ENCODE data around the gene PHF11. TPM values are rescaled to one million over a fixed set of nuclear protein-coding genes. Genes with fewer than 3 reads are reported as not detected.
"Not testable (repeated sequence)": the region's sequence is repeated elsewhere in the genome, so short reads cannot be mapped to it uniquely, and the experiment has no call there.

Gene PHF11
- total RNA-seq, 2 donors from 2014 or later: 98.9 to 145 TPM

DNA sequence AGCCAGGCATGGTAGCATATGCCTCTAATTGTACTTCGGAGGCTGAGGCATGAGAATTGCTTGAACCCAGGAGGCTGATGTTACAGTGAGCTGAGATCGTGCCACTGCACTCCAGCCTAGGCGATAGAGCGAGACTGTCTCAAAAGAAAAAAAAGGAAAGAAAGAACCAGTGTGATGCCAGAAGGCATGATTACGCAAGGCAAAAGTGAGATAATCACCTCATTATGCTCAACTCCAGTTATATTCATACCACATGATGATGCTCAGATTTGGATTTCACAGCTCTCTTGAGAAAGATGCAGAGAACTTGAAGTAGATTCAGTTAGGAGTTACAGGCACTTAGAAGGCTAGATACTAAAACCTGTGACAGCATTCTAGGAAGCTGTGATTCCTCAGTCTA lies 67.8 kb downstream of the PHF11 start:
- no peaks in the 10 kb centered on the region for H3K27me3 Mint-ChIP-seq (ENCODE audit: low read depth)
- peaks cover 21% of the 10 kb centered on the region for H3K4me1 Mint-ChIP-seq (ENCODE audit: low read depth)
- H3K36me3 Mint-ChIP-seq (ENCODE audit: insufficient read depth in 2 of 2): peaks cover 5 to 17% of the 10 kb centered on the region in 2 donors
- no peaks in the 10 kb centered on the region for H3K9me3 Mint-ChIP-seq
- H3K4me3 Mint-ChIP-seq: no peak overlapping the region
- no peak overlapping the region for H3K27ac Mint-ChIP-seq
- ATAC-seq (replicated peaks in 1 of 2): no peak
- DNase-seq: no peak

DNA sequence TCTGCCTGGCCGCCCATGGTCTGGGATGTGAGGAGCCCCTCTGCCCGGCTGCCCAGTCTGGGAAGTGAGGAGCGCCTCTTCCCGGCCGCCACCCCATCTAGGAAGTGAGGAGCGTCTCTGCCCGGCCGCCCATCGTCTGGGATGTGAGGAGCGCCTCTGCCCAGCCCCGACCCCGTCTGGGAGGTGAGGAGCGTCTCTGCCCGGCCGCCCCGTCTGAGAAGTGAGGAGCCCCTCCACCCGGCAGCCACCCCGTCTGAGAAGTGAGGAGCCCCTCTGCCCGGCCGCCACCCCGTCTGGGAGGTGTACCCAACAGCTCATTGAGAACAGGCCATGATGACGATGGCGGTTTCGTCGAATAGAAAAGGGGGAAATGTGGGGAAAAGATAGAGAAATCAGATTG lies 69.7 kb downstream of the PHF11 start:
- not testable (repeated sequence) for ATAC-seq (replicated peaks in 1 of 2); H3K36me3 Mint-ChIP-seq (ENCODE audit: insufficient read depth in 2 of 2)

GRCh38 chr13:49566461-49566860 lies 70.7 kb downstream of the PHF11 start:
- Mint-ChIP-seq H3K27ac (no peak overlapping the region), H3K4me1 (ENCODE audit: low read depth) (peaks cover 28% of the 10 kb centered on the region), H3K4me3 (no peak overlapping the region), H3K36me3 (ENCODE audit: insufficient read depth in 2 of 2) (peaks cover 0 to 2% of the 10 kb centered on the region in 2 donors), H3K9me3 (no peaks in the 10 kb centered on the region), H3K27me3 (ENCODE audit: low read depth) (no peaks in the 10 kb centered on the region)
- ATAC-seq (replicated peaks in 1 of 2): no peak
- DNase-seq: no peak

More for the DNA sequence above, 69.7 kb downstream of the PHF11 start:
- H3K4me1 Mint-ChIP-seq (ENCODE audit: low read depth): peaks cover 27% of the 10 kb centered on the region
- not testable (repeated sequence) for H3K9me3 Mint-ChIP-seq; DNase-seq; H3K27ac Mint-ChIP-seq; H3K27me3 Mint-ChIP-seq (ENCODE audit: low read depth); H3K4me3 Mint-ChIP-seq

GRCh38 chr13:49567491-49567890 lies 71.7 kb downstream of the PHF11 start:
- peaks cover 0 to 2% of the 10 kb centered on the region in 2 donors for H3K36me3 Mint-ChIP-seq (ENCODE audit: insufficient read depth in 2 of 2)
- H3K9me3 Mint-ChIP-seq: no peaks in the 10 kb centered on the region
- ATAC-seq (replicated peaks in 1 of 2): no peak
- H3K27ac Mint-ChIP-seq: no peak overlapping the region
- H3K27me3 Mint-ChIP-seq (ENCODE audit: low read depth): no peaks in the 10 kb centered on the region
- H3K4me3 Mint-ChIP-seq: no peak overlapping the region
- no peak for DNase-seq
- H3K4me1 Mint-ChIP-seq (ENCODE audit: low read depth): peaks cover 30% of the 10 kb centered on the region

- Mint-ChIP-seq H3K4me1 (ENCODE audit: low read depth) (peaks cover 31% of the 10 kb centered on the region), H3K9me3 (no peaks in the 10 kb centered on the region), H3K36me3 (ENCODE audit: insufficient read depth in 2 of 2) (no peaks in the 10 kb centered on the region), H3K27ac (peak overlapping the region; percentile 94), H3K4me3 (peak overlapping the region in 1 of 2 donors; percentile 70), H3K27me3 (ENCODE audit: low read depth) (no peaks in the 10 kb centered on the region)
- ATAC-seq (replicated peaks in 1 of 2) (peak; percentile 93 to 96), DNase-seq (peak; percentile 16 to 21)
Observed at GRCh38 chr13:49569993-49570689, 74.4 kb downstream of the PHF11 start.

DNA sequence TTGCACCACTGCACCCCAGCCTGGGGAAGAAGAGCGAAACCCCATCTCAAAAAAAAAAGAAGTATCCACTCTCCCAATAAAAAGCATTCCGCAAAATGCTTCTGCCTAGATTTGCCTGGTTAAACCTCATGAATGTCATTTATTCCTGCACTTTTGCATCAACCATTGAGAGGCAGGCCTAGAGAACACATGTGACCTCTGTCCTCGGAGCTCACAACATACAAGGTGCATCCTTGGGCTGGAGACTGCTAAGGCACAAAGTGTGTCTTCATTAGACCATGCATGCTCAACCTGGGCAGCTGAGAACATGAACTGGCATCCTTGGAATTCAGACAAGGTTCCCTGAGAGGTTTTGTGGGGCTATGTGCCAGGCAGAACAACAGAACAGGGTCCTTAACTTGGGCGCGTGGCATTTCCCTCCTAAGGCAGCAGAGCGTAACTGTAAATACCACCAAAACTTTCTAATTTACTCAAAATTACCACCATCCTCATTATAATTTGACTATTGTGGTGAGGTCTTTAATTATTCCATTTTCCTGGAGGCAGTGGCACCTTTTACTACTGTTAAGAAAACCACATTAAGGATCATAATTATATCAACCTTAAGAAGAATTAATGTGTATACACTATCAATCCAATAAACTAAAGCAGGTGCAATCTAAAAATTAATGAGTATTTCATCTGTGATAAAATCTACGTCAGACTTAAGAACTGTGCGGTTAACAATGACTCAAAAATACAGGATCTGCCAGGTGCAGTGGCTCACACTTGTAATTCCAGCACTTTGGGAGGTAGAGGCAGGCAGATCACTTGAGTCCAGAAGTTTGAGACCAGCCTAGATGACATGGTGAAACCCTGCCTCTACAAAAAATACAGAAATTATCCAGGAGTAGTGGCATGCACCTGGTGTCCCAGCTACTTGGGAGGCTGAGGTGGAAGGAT lies 75.8 kb downstream of the PHF11 start:
- no peak for ATAC-seq (replicated peaks in 1 of 2)
- Mint-ChIP-seq H3K4me3 (peak overlapping the region in 1 of 2 donors; percentile 70), H3K4me1 (ENCODE audit: low read depth) (peaks cover 35% of the 10 kb centered on the region), H3K9me3 (no peaks in the 10 kb centered on the region), H3K27me3 (ENCODE audit: low read depth) (no peaks in the 10 kb centered on the region), H3K27ac (no peak overlapping the region), H3K36me3 (ENCODE audit: insufficient read depth in 2 of 2) (peaks cover 0 to 3% of the 10 kb centered on the region in 2 donors)
- DNase-seq: no peak

Other genes starting within 250 kb of the PHF11 start
- gene CDADC1, start 248.0 kb upstream of the PHF11 start, total RNA-seq: 10 to 100 TPM; 13.4 to 14.8 TPM
- gene CAB39L, start 51.9 kb upstream of the PHF11 start, total RNA-seq: 1 to 10 TPM; 4.4 to 10.0 TPM
- 10 to 100 TPM; 20.5 to 21.3 TPM for gene SETDB2, start 51.7 kb upstream of the PHF11 start, total RNA-seq
- 10 to 100 TPM; 23.8 to 26.9 TPM for gene RCBTB1, start 89.6 kb downstream of the PHF11 start, total RNA-seq
- gene ARL11, start 132.6 kb downstream of the PHF11 start, total RNA-seq: under 1 TPM; 0.35 to 0.65 TPM
- 10 to 100 TPM; 34.0 to 41.5 TPM for gene EBPL, start 195.5 kb downstream of the PHF11 start, total RNA-seq

All from activated T-cell treated with anti-CD3 and anti-CD28 coated beads, Interleukin-2, amount 50 U/mL, for 72 hours (primary cell).